HepG2 (cell line): Measurements from ENCODE around the gene DAAM2. TPM values are rescaled to one million over a fixed set of nuclear protein-coding genes. Genes with fewer than 3 reads are reported as not detected.

Experiments
- ATAC-seq: fragments of 200-7000 bp; cut with Tn5 transposase; 3 replicates; pipeline ENCODE4 v1.9.1; 2020; ENCODE audit warnings: mild to moderate bottlenecking, moderate library complexity
- BruUV-seq: library from RNA; stranded (reverse); fragments of 400-500 nt; replicated peaks from 2 replicates; lab custom pipeline; 2021; lab: Mats Ljungman, UMichigan
- CTCF ChIA-PET: fragments of 300-600 bp; formaldehyde crosslinking; extraction: SDS; loops from one replicate; lab custom pipeline; 2021; ENCODE audit warnings: low total read pairs, inconsistent platforms, low intra/inter-chr PET ratio; lab: Yijun Ruan, JAX
- POLR2A ChIA-PET: fragments of 350-600 bp; sonication (Branson Sonifier 250); formaldehyde crosslinking; loops from one replicate; lab custom pipeline; 2020; ENCODE audit warnings: antibody characterized with exemption, inconsistent platforms; lab: Yijun Ruan, JAX
- DNase-seq: peaks from one replicate; pipeline ENCODE4 v3.0.0-alpha.2; 2015; ENCODE audit warnings: low spot score
- FAIRE-seq: peaks from 3 replicates; lab custom pipeline; 2011; peaks lifted over from hg19 to GRCh38; lab: Jason Lieb, UNC
- H2AFZ ChIP-seq: one replicate; pipeline ENCODE4 v1.6.1; 2011; ENCODE audit warnings: low read length, inconsistent platforms
- H3K27ac ChIP-seq: fragments of 300-600 bp; 3 replicates; pipeline ENCODE4 v1.8.0; 2011; ENCODE audit warnings: mixed run types, mild to moderate bottlenecking, mixed read lengths, low read length, inconsistent platforms; ENCODE audit not compliant: insufficient read depth; ENCODE audit errors: extremely low read length
- H3K27me3 ChIP-seq, 2 experiments: fragments of 200-600 bp in 1 of 2; 2 replicates in 1 of 2; 3 replicates in 1 of 2; pipeline versions ENCODE4 v1.6.0 to v1.8.0; 2011; ENCODE audit warnings: low read length in 2 of 2, mild to moderate bottlenecking in 2 of 2, moderate library complexity in 2 of 2, inconsistent platforms in 1 of 2; ENCODE audit not compliant: insufficient read depth in 2 of 2, control insufficient read depth in 1 of 2
- H3K36me3 ChIP-seq, 2 experiments: fragments of 200-600 bp in 1 of 2; replicated peaks in 1 of 2; 2 replicates in 1 of 2; 3 replicates in 1 of 2; pipeline versions ENCODE4 v1.5.1 to v1.8.0; 2011; ENCODE audit warnings: low read length in 2 of 2, inconsistent platforms in 1 of 2; ENCODE audit not compliant: insufficient read depth in 2 of 2, control insufficient read depth in 1 of 2
- H3K4me1 ChIP-seq: 2 replicates; pipeline ENCODE4 v1.5.1; 2012; ENCODE audit warnings: low read length, inconsistent platforms; ENCODE audit not compliant: insufficient read depth
- H3K4me2 ChIP-seq: 2 replicates; pipeline ENCODE4 v1.6.0; 2011; ENCODE audit warnings: low read depth, low read length, inconsistent platforms
- H3K4me3 ChIP-seq, 3 experiments: fragments of 200-600 bp in 1 of 3; sonication (generic), shearing (Covaris generic) in 1 of 3; replicated peaks in 1 of 3; 2 replicates each; pipeline ENCODE4 v1.5.1; 2011 to 2016; ENCODE audit warnings: low read length in 3 of 3, inconsistent platforms in 2 of 3, low read depth in 2 of 3, mild to moderate bottlenecking in 2 of 3, control low read depth in 1 of 3, mixed read lengths in 1 of 3; ENCODE audit not compliant: insufficient read depth in 1 of 3
- H3K79me2 ChIP-seq: one replicate; pipeline ENCODE4 v1.6.1; 2011; ENCODE audit warnings: low read length, inconsistent platforms; ENCODE audit not compliant: insufficient read depth
- H3K9ac ChIP-seq: 2 replicates; pipeline ENCODE4 v1.6.0; 2011; ENCODE audit warnings: mild to moderate bottlenecking, low read depth, low read length, inconsistent platforms; ENCODE audit not compliant: insufficient read depth
- H3K9me3 ChIP-seq: 2 replicates; pipeline ENCODE4 v1.5.1; 2012; ENCODE audit warnings: mild to moderate bottlenecking, low read length
- H4K20me1 ChIP-seq: 2 replicates; pipeline ENCODE4 v1.6.0; 2011; ENCODE audit warnings: inconsistent platforms, mild to moderate bottlenecking, low read length, moderate library complexity; ENCODE audit not compliant: insufficient read depth
- ASH2L ChIP-seq: fragments of 300-600, 200-600 bp; sonication (generic); IDR thresholded peaks from 2 replicates; pipeline ENCODE4 v1.7.0; 2017; ENCODE audit warnings: low read depth, mild to moderate bottlenecking, moderate library complexity, mixed read lengths, low read length; ENCODE audit not compliant: insufficient read length
- SP1 ChIP-seq, 2 experiments: fragments of 450-650 bp in 1 of 2; sonication (generic) in 1 of 2; formaldehyde crosslinking in 1 of 2; IDR thresholded peaks; 2 replicates each; pipeline versions ENCODE4 v1.4.0 to v1.6.1; 2016 to 2020; ENCODE audit warnings: missing genetic modification reagents in 1 of 2
- THAP9 ChIP-seq: sonication (generic); formaldehyde crosslinking; IDR thresholded peaks from 2 replicates; pipeline ENCODE4; 2020; ENCODE audit warnings: missing genetic modification reagents, mild to moderate bottlenecking, borderline replicate concordance
- ZNF354B ChIP-seq: sonication (generic); formaldehyde crosslinking; IDR thresholded peaks from 2 replicates; pipeline ENCODE4 v1.8.0; 2022; ENCODE audit warnings: mild to moderate bottlenecking, missing genetic modification reagents
- ZNF460 ChIP-seq: sonication (generic); formaldehyde crosslinking; IDR thresholded peaks from 2 replicates; pipeline ENCODE4 v1.5.1; 2020; ENCODE audit warnings: missing genetic modification reagents, mild to moderate bottlenecking, borderline replicate concordance
- ZNF646 ChIP-seq: sonication (generic); formaldehyde crosslinking; IDR thresholded peaks from 2 replicates; pipeline ENCODE4 v1.9.0; 2021; ENCODE audit warnings: mild to moderate bottlenecking, missing genetic modification reagents
- ZUFSP ChIP-seq: sonication (generic); formaldehyde crosslinking; IDR thresholded peaks from 2 replicates; pipeline ENCODE4 v1.9.0; 2021; ENCODE audit warnings: missing genetic modification reagents, mild to moderate bottlenecking, borderline replicate concordance
- WGBS: methylation state at CpG from one replicate; pipeline ENCODE4 v1.1.6; 2017; ENCODE audit warnings: low lambda C conversion rate; 5-methylcytosine and 5-hydroxymethylcytosine counted together
- in situ Hi-C: cut with HindIII; loops from 2 replicates; pipeline ENCODE4 v1.10.0; 2017; ENCODE audit warnings: low pct_unique_long_range_greater_than_20kb; ENCODE audit not compliant: extremely low pct_ligation_motif_present
- intact Hi-C: fragments of 100-400 bp; cut with micrococcal nuclease; formaldehyde crosslinking; loops from one replicate; pipeline ENCODE4 v1.10.0; 2022; ENCODE audit not compliant: unreplicated experiment
- polyA plus RNA-seq, 8 experiments: library from polyadenylated mRNA; depleted of rRNA in 3 of 8; stranded (reverse) in 7 of 8; unstranded in 1 of 8; fragments of >200 nt; fragmentation: Illumina TruSeq in 4 of 8; extraction: Trizol in 4 of 8; gene quantifications; 2 replicates each; pipeline versions ENCODE4 v1.2.1 to v1.2.3, GENCODE V29; 2011 to 2016; ENCODE audit warnings: low read depth in 4 of 8, missing spikeins in 1 of 8, mixed read lengths in 1 of 8; ENCODE audit not compliant: insufficient read depth in 1 of 8
- total RNA-seq, 5 experiments: library from RNA; depleted of rRNA; stranded (reverse); fragments of >200 nt; fragmentation: Illumina TruSeq; extraction: Trizol; gene quantifications; 2 replicates each; pipeline ENCODE4 v1.2.3, GENCODE V29; 2016; ENCODE audit warnings: low read depth in 1 of 5

The DAAM2 gene
- total and polyA plus RNA-seq, 2 of the 13 experiments (the other 11 are each of a cell fraction or from before 2014, with no cell fraction given), result 0.01 TPM; not detected in 1

GRCh38 chr6:39931607-39932006 is 139.4 kb downstream of the DAAM2 start:
- ChIA-PET POLR2A (no interaction called here), CTCF (no interaction called here)
- Histone ChIP-seq H3K4me1 (peaks cover 29% of the 10 kb centered on the region), H3K9ac (no peak overlapping the region), H3K4me2 (no peak overlapping the region), H3K9me3 (no peaks in the 10 kb centered on the region), H3K27ac (no peak overlapping the region), H3K4me3 (no peak overlapping the region), H4K20me1 (no peaks in the 10 kb centered on the region), H3K36me3 (no peaks in the 10 kb centered on the region; a peak in 1 of 5 replicates), H2AFZ (no peak overlapping the region), H3K27me3 (0 out of 5 replicates have a peak, but pooled peaks cover 0 to 3% of the 10 kb centered on the region in 2 experiments), H3K79me2 (no peaks in the 10 kb centered on the region)
- ATAC-seq, result no peak
- 100% methylated on average over 1 of the region's 1 CpG for WGBS
- in situ Hi-C loops (no loop called here), intact Hi-C loops (no loop called here)
- DNase-seq, result no peak
- BruUV-seq, result no TSS peak
- FAIRE-seq, result no peak
- TF ChIP-seq SP1 (IDR thresholded peaks at IDR 0.05) (no peak), SP1 (CRISPR knock-in tag; IDR thresholded peaks at IDR 0.05) (no peak), THAP9 (CRISPR knock-in tag) (no peak), ZNF646 (CRISPR knock-in tag) (no peak), ASH2L (no peak), ZNF460 (CRISPR knock-in tag) (no peak), ZUFSP (CRISPR knock-in tag) (no peak), ZNF354B (no peak)
- TF ChIP-seq, all 625 proteins: peak for 0
